Measurements from ENCODE around the gene ALPP. TPM values are rescaled to one million over a fixed set of nuclear protein-coding genes. Genes with fewer than 3 reads are reported as not detected.
"Not testable (repeated sequence)": the region's sequence is repeated elsewhere in the genome, so short reads cannot be mapped to it uniquely, and the experiment has no call there.

Gene ALPP
- total RNA-seq, 1 donor from 2014 or later: not detected

DNA sequence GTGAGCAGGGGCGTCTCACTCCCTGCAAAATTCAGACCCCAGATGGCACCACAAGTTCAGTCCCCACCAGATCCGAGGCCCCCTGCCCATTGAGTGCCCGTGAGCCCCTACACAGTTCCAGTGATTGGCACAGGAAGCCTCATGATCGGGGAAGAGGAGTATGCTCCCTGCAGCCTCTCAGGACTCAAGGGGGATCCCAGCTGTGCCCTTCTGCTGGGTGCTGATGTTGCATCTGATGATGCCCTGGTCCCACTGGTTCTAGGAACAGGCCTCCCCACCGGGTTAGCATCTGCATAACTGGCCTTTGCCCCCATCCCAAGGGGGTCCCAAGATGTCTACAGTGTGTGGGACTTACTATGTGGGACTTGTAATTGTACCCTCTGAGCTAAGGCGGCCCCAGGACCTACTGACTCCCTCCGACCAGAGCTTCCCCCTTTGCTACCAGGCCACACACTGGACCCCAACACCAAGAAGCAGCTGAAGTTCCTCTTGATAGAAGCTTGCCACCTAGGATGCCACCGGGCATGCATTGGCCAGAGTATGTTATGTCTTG is 36.7 kb downstream of the ALPP start:
- DNase-seq (no peak), ATAC-seq (ENCODE audit: poor library complexity) (no peak)
- intact Hi-C loops (cut with DNase I): no loop called here

DNA sequence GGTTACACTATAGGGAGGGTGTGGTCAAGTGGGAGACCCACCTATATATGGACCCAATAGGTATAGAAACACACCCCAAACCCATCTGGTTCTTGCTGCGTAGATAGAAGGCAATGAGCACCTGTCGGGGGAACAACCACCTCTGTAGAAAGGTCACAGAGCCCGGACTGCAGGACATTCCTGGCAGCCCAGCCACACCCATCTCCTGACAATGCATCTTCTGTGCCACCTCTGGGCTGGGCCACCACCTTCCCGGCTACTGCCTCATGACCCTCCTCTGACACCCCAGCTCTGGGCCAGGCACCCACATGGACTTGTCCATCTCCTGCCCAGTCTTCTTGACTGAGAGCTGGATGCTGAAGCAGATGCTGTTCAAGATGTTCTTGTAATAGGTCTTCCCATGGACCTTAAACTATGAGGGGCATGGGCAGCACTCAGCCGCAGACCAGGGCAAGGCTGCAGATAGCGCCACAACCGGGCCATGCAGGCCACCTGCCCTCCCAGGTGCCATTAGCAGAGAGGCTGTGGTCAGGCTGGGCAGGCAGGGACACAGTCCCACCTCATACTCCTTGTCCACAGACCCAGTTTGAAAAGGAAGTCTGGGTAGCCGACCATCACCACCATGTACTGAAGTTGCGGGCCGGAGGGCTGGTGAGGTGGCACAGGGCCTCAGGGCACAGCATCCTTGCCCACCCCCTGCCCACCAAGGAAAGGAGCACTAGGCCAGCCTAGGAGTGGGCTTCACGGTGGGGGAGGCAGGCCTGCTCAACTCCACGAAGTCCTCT is 37.4 kb downstream of the ALPP start:
- DNase-seq: no peak
- ATAC-seq (ENCODE audit: poor library complexity): no peak
- intact Hi-C loops (cut with DNase I): no loop called here

GRCh38 chr2:232416521-232417470 is 38.2 kb downstream of the ALPP start:
- DNase-seq (no peak), ATAC-seq (ENCODE audit: poor library complexity) (no peak)
- intact Hi-C loops (cut with DNase I): no loop called here

DNA sequence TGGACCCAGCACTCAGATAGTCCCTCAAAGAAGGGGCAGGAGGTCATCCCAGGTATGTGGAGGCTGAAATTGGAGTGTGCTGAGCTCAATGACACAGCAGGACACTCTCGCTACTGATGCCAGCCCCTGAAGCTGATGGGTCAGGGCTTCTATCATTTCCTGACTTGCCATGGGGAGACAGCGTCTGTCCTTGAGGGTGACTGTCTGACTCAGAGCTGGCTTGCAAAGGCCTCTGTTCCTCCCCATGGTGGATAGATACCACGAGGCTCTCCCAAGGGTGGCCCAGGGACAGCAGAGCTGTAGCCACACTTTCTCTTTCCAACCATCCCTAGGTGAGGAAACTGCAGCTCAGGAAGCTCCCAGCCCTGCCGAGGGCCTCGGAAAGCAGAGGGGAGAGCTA is 38.9 kb downstream of the ALPP start:
- intact Hi-C loops (cut with DNase I): no loop called here
- no peak for DNase-seq

GRCh38 chr2:232418056-232418455 is 39.5 kb downstream of the ALPP start:
- no peak for ATAC-seq (ENCODE audit: poor library complexity)
- DNase-seq: no peak
- intact Hi-C loops (cut with DNase I): no loop called here

More for the DNA sequence above, 38.9 kb downstream of the ALPP start:
- no peak for ATAC-seq (ENCODE audit: poor library complexity)

- DNase-seq: no peak
- intact Hi-C loops (cut with DNase I): no loop called here
- ATAC-seq (ENCODE audit: poor library complexity): no peak
Observed at GRCh38 chr2:232418466-232419244, 40.1 kb downstream of the ALPP start.

DNA sequence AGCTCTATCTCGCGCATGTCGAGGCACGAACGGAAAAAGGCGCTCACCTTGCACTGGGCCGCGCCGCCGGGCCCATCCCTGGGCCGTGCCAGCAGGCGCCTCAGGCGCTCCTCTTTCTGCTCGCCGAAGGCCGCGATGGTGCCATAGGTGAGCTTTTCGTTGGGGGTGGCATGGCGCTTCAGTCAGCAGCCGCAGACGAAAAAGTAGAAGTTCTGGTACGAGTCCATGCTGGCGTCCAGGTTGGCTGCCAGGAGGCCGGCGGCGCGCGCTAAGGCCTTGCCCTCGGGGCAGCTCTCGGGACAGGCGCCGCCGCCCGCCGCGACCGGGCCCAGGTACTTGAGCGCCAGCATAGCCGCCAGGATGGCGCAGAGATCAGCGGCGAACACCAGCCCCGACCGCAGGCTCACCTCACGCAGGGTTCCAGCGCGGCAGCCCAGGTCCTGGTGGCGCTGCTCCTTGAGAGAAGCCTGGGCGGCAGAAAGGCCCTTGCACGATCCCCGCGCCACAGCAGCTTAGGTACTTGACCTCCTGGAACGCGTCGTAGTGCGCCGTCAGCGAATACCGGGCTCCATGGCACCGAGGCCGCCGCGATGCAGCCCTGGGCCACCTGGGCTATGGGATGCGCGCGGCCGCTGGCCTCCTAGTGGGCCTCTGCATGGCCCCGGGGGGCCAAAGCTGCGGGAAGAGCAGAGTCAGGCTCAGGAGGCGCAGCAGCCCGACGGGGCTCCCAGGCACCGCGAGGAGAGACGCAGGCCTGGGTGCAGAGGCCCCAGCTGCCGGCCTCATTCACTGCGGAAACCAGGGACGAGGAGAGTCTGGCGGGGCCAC is 40.9 kb downstream of the ALPP start:
- DNase-seq (no peak), ATAC-seq (ENCODE audit: poor library complexity) (no peak)
- intact Hi-C loops (cut with DNase I): no loop called here

GRCh38 chr2:232420073-232420454 is 41.5 kb downstream of the ALPP start:
- ATAC-seq (ENCODE audit: poor library complexity) (no peak), DNase-seq (no peak)
- intact Hi-C loops (cut with DNase I): no loop called here

DNA sequence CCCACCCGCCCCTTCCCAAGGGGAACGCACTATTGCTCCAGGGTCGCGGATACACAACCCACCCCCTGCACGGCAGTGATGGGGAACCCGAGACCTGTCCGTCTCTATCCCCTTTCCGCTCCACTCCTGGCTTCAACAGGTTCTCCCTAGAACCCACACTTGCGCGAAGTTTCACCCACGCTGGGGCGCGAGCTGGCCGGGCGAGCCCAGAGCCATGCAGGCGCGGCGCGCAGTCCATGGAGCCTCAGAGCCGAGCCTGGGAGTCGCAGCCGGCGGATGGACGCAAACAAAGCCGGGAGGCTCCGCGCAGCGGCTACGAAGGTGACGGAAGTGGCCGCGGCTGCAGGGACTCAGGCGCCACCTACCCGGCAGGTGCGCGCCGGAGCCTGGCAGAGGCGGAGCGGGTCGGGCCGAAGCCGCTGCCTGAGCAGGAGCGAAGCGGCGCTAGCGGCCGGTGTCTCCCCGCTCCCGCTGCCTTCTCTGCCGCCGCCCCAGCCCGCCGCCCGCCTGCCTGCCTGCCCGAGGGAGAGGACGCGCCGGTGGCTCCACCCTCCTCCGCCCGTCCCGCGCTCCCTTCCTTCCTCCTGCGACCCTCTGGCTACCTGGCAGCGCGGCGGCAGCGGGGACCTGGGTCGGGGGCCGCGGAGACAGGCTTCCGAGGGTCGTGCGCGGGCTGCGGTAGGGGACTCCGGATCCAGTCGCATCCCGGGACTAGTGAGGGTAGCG is 42.1 kb downstream of the ALPP start:
- ATAC-seq (ENCODE audit: poor library complexity) (peak; percentile 59), DNase-seq (peak; percentile 35)
- intact Hi-C loops (cut with DNase I): no loop called here

DNA sequence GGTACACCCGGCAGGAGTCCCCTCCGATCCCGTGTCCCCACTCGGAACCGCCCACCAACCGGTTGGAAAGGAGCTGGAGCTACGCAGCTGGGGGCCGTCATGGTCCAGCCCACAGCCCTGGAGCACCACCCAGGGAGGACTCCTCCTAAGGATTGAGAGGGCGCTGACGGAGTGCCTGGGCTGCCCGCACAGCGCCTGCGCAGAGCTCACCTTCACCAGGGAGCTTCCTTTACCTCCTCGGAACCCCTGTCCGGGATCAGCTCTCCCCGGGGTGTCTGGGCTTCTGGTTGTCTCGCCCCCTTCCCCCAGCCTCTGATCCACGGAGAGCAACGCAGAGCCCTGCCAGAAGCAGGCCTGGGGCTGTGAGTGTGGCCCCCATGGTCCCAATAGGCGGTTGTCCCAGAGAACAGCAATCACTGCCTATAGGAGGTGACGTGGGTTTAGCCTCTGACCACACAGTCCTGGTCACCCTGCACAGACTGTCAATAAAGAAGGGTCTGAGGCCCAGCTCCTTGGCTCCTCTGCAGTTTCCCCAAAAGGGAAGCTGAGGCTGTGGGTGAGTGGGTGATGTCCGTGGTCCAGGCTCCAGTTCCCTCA is 42.7 kb downstream of the ALPP start:
- no peak for DNase-seq
- intact Hi-C loops (cut with DNase I): no loop called here
- no peak for ATAC-seq (ENCODE audit: poor library complexity)

DNA sequence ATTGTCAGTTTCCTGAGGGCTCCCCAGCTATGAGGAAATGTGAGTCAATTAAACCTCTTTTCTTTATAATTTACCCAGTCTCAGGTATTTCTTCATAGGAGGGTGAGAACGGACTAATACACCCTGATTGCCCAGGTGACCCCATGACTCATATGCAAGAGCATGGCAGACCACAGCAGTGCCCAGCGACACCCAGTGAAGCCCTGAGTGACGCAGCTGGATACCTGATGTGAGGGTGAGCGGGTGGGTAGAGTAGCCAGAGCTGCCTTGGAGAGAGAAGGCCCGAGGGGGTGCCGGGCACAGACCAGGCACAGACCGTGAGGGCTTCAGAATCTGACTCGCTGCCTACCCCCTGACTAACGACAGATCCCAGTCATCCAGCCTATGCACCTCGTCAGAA is 43.5 kb downstream of the ALPP start:
- DNase-seq (no peak), ATAC-seq (ENCODE audit: poor library complexity) (no peak)
- intact Hi-C loops (cut with DNase I): no loop called here

GRCh38 chr2:232422996-232423395 is 44.4 kb downstream of the ALPP start:
- DNase-seq; intact Hi-C loops (cut with DNase I); ATAC-seq (ENCODE audit: poor library complexity): not testable (repeated sequence)

DNA sequence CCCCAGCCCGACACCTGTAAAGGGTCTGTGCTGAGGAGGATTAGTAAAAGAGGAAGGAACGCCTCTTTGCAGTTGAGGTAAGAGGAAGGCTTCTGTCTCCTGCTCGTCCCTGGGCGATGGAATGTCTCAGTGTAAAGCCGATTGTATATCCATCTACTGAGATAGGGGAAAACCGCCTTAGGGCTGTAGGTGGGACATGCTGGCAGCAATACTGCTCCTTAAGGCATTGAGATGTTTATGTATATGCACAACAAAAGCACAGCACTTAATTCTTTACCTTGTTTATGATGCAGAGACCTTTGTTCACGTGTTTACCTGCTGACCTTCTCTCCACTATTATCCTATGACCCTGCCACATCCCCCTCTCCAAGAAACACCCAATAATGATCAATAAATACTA is 44.9 kb downstream of the ALPP start:
- ATAC-seq (ENCODE audit: poor library complexity); intact Hi-C loops (cut with DNase I); DNase-seq: not testable (repeated sequence)

GRCh38 chr2:232431705-232432590 is 53.4 kb downstream of the ALPP start:
- DNase-seq: no peak
- intact Hi-C loops (cut with DNase I): no loop called here
- no peak for ATAC-seq (ENCODE audit: poor library complexity)

Measured in Right ventricle myocardium superior (tissue), 1 donor.